Sigmoid colon (tissue), 4 donors: ENCODE data around the gene EIF4E2.

Source experiments
- EP300 ChIP-seq, 4 donors: sonication (generic); formaldehyde crosslinking; IDR thresholded peaks; one replicate each; pipeline ENCODE4 v1.6.1; 2017; ENCODE audit warnings: antibody characterized with exemption in 4 of 4
- POLR2A ChIP-seq, 2 donors: fragments of 450-650 bp; IDR thresholded peaks; one replicate each; pipeline ENCODE4 v1.6.1; 2016; ENCODE audit warnings: antibody characterized with exemption in 2 of 2, mild to moderate bottlenecking in 2 of 2, moderate library complexity in 2 of 2
- POLR2AphosphoS5 ChIP-seq, 4 donors: sonication (generic); formaldehyde crosslinking; IDR thresholded peaks; one replicate each; pipeline ENCODE4 v1.6.1; 2017; ENCODE audit warnings: antibody characterized with exemption in 4 of 4
- TF ChIP-seq, protein P1 (sequence below), 4 experiments: fragments of 450-650 bp in 3 of 4; fragments of 200-600 bp in 1 of 4; IDR thresholded peaks; one replicate each; pipeline ENCODE4 v1.5.1; 2016 to 2019; ENCODE audit warnings: antibody characterized with exemption in 4 of 4, mild to moderate bottlenecking in 3 of 4, moderate library complexity in 2 of 4

GRCh38 chr2:232613538-232614134, 63.1 kb downstream of the EIF4E2 start:
- TF ChIP-seq, protein P1, sequence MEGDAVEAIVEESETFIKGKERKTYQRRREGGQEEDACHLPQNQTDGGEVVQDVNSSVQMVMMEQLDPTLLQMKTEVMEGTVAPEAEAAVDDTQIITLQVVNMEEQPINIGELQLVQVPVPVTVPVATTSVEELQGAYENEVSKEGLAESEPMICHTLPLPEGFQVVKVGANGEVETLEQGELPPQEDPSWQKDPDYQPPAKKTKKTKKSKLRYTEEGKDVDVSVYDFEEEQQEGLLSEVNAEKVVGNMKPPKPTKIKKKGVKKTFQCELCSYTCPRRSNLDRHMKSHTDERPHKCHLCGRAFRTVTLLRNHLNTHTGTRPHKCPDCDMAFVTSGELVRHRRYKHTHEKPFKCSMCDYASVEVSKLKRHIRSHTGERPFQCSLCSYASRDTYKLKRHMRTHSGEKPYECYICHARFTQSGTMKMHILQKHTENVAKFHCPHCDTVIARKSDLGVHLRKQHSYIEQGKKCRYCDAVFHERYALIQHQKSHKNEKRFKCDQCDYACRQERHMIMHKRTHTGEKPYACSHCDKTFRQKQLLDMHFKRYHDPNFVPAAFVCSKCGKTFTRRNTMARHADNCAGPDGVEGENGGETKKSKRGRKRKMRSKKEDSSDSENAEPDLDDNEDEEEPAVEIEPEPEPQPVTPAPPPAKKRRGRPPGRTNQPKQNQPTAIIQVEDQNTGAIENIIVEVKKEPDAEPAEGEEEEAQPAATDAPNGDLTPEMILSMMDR (IDR thresholded peaks at IDR 0.05) = no peak
- no peak for TF ChIP-seq POLR2A (IDR thresholded peaks at IDR 0.05)
- TF ChIP-seq POLR2AphosphoS5 (IDR thresholded peaks at IDR 0.05) = no peak
- no peak for TF ChIP-seq EP300 (IDR thresholded peaks at IDR 0.05)
